Kidney epithelial cell (primary cell): ENCODE data around the gene CES5A. TPM values are rescaled to one million over a fixed set of nuclear protein-coding genes. Genes with fewer than 3 reads are reported as not detected.
"Not testable (repeated sequence)": the region's sequence is repeated elsewhere in the genome, so short reads cannot be mapped to it uniquely, and the experiment has no call there.

Experiments used
- DNase-seq: peaks from one replicate; pipeline ENCODE4 v3.0.0-alpha.2; 2010; ENCODE audit warnings: low read depth
- H3K27me3 ChIP-seq: 2 replicates; pipeline ENCODE4 v1.6.0; 2011; ENCODE audit warnings: low read length; ENCODE audit not compliant: control insufficient read depth, insufficient read depth
- H3K36me3 ChIP-seq: 2 replicates; pipeline ENCODE4 v1.5.1; 2011; ENCODE audit warnings: low read length; ENCODE audit not compliant: control insufficient read depth, insufficient read depth
- H3K4me3 ChIP-seq: 2 replicates; pipeline ENCODE4 v1.5.1; 2011; ENCODE audit warnings: low read depth, mild to moderate bottlenecking, control low read depth, low read length
- CTCF ChIP-seq: IDR thresholded peaks from 2 replicates; pipeline ENCODE4 v1.5.1; 2011; ENCODE audit warnings: mild to moderate bottlenecking, moderate library complexity, low read length, control low read depth, inconsistent platforms; ENCODE audit not compliant: insufficient read depth, poor library complexity, severe bottlenecking
- total RNA-seq: library from RNA; depleted of rRNA; stranded (reverse); fragments of >200 nt; gene quantifications from 2 replicates; pipeline ENCODE4 v1.2.3, GENCODE V29; 2015

Gene CES5A
- total RNA-seq, 1 donor from 2014 or later: not detected

GRCh38 chr16:55815320-55815719, 59.9 kb downstream of the CES5A start:
- Histone ChIP-seq H3K36me3 (no peaks in the 10 kb centered on the region), H3K27me3 (no peaks in the 10 kb centered on the region), H3K4me3 (no peak overlapping the region)
- no peak for TF ChIP-seq CTCF
- no peak for DNase-seq

- H3K4me3 ChIP-seq, H3K36me3 ChIP-seq, H3K27me3 ChIP-seq, DNase-seq: not testable (repeated sequence)
These were observed 61.0 kb downstream of the CES5A start for GRCh38 chr16:55814174-55814573.

- not testable (repeated sequence) for H3K4me3 ChIP-seq, H3K27me3 ChIP-seq, H3K36me3 ChIP-seq, DNase-seq
These were observed 61.4 kb downstream of the CES5A start for GRCh38 chr16:55813730-55814129.

GRCh38 chr16:55812951-55813350, 62.2 kb downstream of the CES5A start:
- TF ChIP-seq CTCF: no peak
- Histone ChIP-seq H3K36me3 (no peaks in the 10 kb centered on the region), H3K27me3 (no peaks in the 10 kb centered on the region), H3K4me3 (no peak overlapping the region)
- no peak for DNase-seq

- no peak for TF ChIP-seq CTCF
- Histone ChIP-seq H3K4me3 (no peak overlapping the region), H3K27me3 (no peaks in the 10 kb centered on the region), H3K36me3 (no peaks in the 10 kb centered on the region)
- no peak for DNase-seq
These were observed 63.4 kb downstream of the CES5A start for GRCh38 chr16:55811811-55812210.

GRCh38 chr16:55810451-55810961, 64.7 kb downstream of the CES5A start:
- no peak for TF ChIP-seq CTCF
- no peak overlapping the region for H3K4me3 ChIP-seq
- no peak for DNase-seq
- H3K36me3 ChIP-seq: no peaks in the 10 kb centered on the region
- H3K27me3 ChIP-seq: no peaks in the 10 kb centered on the region

- Histone ChIP-seq H3K4me3 (no peak overlapping the region), H3K27me3 (no peaks in the 10 kb centered on the region), H3K36me3 (no peaks in the 10 kb centered on the region)
- no peak for DNase-seq
- no peak for TF ChIP-seq CTCF
These were observed 65.3 kb downstream of the CES5A start for GRCh38 chr16:55809851-55810250.
